G401.6 (cell line): ENCODE data around the gene KNOP1.
"Not testable (repeated sequence)": the region's sequence is repeated elsewhere in the genome, so short reads cannot be mapped to it uniquely, and the experiment has no call there.

Source experiments
- FAIRE-seq: peaks from 2 replicates; lab custom pipeline; 2012; peaks lifted over from hg19 to GRCh38; lab: Jason Lieb, UNC

Gene KNOP1

DNA sequence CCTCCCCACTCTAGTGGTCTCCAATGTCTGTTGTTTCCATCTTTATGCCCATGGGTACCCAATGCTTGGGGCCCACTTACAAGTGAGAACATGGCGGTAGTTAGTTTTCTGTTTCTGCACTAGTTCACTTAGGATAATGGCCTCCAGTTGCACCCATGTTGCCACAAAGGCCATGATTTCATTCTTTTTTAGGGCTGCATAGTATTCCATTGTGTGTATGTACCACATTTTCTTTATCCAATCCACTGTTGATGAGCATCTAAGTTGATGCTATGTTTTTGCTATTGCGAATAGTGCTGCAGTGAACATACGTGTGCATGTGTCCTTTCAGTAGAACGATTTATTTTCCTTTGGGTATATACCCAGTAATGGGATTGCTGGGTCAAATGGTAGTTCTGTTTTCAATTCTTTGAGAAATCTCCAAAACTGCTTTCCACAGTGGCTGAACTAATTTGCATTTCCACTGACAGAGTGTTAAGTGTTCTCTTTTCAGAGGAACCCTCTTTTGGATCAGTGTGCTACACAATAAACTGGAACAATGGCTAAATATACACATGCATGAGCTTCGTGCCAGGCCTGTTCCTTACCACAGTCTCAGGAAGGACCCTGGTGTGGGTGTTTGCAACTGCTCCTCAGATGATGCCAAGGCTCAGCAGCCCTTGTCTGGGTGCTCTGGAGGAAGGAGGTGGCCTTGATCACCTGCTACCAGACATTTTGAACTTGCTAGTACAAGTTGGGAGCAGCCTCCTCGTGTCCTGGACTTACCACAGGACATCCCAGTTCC is 34.4 kb downstream of the KNOP1 start:
- FAIRE-seq = no peak

DNA sequence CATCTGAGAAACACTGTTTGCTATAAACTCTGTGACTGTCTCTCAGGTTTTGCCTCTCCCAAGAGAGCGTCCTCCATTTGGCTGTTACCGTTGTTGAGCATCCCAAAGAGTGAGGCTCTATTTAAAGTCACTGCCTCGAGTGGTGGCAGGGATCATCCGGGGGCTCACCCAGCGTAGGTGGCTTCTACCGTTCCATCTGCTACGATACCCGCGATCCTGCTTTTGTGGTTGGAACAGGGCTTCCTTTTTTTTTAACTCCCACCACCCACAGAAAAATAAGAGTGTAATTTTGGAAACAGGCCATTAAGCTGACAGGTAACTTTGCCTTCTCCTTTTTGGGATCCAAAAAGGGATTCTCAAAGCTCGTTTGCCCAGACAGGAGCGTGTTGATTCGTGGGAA is 36.4 kb downstream of the KNOP1 start:
- FAIRE-seq = no peak

DNA sequence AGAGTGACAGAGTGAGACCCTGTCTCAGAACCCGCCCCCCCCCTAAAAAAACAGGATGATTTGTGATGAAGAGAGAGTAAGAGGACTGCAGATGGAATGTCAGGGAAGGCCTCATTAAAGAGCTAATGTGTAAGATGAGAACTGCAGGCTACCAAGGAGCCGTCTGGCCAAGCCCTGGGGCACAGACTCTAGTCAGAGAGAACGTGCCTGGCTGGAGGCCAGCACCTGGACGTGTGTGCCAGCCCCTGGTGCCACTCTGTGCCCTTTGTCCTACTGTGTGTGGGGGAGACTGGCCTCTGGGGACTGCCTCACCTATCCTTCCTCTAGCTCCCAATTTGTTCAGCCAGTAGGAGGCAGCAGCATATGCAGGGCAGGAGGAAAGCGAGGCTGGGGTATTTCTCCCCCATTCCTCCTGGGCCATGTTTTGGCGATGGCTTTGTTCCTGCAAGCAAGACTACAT is 37.1 kb downstream of the KNOP1 start:
- FAIRE-seq = no peak

DNA sequence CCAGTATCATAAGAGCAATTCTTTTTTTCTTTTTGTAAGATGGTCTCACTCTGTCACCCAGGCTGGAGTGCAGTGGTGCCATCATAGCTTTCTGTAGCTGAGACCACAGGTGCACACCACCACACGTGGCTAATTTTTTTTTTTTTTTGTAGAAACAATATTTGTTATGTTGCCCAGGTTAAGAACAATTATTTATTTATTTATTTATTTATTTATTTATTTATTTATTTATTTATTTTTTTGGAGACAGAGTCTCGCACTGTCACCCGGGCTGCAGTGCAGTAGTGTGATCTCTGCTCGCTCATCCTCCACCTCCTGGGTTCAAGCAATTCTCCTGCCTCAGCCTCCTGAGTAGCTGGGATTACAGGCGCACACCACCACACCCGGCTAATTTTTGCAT is 38.7 kb downstream of the KNOP1 start:
- FAIRE-seq = not testable (repeated sequence)

DNA sequence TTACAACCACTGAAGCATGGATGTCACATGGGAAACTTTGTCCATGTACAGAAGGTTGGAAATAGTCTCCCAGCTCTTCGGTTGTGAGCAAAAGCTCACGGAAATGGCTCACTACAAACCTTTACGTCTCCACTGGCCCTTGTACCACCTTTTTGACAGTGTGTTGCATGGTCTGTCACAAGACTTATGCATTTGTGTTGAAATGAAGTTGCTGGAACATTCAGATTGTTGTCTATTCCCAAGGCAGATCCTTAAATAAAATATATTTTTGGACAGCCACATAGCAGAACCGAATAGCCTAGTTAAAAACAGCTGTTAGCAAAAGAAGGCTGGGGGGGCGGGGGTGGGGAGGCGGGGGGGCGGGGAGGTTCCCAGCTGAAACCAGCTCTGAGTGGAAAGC is 39.2 kb downstream of the KNOP1 start:
- FAIRE-seq = no peak

DNA sequence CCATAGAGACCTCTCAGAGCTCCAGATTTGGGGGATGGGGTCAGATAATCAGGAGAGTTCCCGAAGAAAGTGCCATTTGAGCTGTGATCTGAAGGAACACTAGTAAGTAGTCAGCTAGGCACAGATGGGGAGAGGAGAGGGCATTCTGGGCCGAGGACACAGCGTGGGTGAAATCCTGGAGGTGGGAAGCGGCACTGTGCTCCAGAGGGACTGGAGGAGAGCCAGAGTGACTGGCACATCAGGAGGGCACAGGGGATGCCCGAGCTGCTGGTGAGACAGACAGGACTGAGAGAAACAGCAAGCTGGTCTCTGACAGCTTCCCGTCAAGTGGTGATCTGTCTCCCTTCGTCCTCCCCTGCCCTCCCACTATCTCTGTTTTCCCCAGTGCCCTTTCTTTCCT is 40.6 kb downstream of the KNOP1 start:
- FAIRE-seq = no peak

DNA sequence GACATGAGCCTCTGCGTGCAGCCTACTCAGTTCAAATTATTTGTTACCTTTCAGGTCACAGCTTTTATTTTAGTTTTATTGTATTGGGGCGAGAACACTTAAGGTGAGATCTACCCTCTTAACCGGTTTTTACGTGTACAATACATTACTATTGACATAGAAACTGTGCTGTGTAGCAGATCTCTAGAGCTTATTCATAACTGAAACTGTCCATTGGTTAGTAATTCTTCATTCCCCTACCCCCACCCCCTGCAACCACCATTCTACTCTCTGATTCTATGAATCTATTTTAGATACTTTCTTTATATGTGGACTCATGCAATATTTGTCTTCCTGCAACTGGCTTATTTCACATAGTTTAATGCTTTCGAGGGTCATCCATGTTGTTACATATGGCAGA is 43.5 kb downstream of the KNOP1 start:
- no peak for FAIRE-seq

DNA sequence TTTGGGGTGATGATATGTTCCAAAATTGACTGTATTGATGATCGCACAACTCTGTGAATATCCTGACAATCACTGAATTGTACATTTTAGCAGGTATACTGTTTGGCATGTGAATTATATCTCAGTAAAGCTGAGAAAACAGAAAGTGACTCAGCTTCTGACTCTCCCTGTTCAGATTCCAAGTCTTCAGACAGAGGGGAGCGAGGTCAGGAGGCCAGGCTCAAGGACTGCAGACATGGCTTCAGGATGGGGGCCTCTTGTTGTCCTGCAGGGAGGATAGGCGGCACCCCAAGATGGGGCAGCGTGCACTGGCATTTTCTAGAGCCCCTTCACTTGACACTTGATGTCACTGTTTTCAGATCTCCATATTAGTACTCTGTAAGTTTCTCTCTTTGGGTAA is 45.6 kb downstream of the KNOP1 start:
- no peak for FAIRE-seq

DNA sequence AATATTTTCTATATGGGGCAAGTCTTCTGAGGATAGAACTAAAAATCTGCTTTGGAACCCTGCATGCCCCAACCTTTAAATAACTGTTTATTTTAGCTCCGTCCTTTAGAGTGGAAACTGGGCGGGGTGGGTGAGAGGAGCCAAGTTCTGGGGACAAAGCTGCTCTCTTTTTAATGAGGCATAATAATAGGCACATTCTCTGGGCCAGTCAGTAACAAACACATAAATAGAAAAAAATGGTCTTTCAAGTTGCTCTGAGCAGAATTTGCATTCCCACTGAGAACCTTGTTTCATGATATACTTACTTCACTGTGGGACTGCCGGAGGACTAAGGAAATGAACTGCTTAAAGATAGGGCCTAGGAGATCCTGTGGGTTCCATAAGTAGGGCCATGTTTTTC is 51.5 kb downstream of the KNOP1 start:
- no peak for FAIRE-seq

DNA sequence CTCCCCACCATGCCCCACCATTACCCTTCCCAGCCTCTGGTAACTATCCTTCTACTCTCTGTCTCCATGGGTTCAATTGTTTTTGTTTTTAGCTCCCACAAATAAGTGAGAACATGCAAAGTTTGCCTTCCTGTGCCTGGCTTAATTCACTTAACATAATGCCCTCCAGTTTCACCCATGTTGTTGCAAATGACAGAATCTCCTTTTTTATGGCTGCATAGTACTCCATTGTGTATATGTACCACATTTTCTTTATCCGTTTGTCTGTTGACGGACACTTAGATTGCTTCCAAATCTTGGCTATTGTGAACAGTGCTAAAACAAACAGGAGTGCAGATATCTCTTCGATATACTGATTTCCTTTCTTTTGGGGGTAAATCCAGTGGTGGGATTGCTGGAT is 52.7 kb downstream of the KNOP1 start:
- not testable (repeated sequence) for FAIRE-seq

DNA sequence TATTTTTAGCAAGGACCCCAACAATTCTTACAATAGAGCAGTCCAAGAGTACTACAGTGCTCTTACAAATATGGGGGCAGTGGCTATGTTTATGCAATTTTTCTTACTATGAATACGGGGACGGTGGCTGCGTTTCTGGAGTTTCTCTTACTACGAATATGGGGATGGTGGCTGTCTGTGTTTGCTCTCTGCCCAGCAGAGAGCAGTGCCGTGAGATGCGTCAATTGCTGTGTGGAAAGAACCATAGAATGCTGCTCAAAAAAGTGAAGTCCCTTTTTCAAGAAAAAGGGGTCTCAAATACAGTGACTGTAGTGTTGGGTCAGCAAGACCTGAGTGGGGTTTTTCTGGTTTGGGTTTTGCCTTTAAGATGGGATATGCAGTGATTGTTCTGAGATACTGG is 53.9 kb downstream of the KNOP1 start:
- no peak for FAIRE-seq

DNA sequence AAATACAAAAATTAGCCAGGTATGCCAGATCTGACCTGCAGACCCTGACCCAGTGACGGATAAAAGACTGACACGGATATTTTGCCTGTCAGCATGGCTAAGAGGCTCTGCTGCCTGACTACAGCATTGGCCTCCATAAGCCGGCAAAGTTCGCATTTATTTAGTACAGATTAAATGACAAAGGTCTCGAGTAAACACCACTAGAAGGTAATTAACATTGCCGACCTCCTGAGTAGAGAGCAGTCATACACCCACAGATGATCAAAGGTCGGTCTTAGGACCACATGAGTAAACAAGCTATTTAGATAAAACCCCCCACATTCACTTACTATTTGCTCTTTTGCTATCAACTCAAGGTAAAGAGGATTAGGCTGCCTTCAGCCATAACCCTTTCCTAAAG is 55.7 kb downstream of the KNOP1 start:
- no peak for FAIRE-seq

DNA sequence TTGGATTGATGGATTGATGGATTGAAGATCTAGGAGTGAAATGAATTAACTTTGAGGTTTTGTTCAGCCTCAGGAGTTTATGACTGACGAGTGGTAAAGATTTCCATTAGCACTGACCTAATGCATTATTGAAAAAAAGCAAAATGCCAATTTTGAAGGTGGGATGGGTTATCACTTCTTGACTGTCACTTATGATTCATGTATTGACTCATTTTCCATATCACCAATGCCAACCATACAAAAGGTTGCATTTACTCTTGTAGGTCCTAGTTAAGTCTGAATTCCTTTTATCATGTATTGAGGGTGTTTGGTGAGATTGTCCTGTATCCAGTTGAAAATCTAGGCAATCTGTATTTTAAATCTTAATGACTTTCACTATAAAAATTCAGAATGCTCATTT is 57.6 kb downstream of the KNOP1 start:
- FAIRE-seq = no peak

DNA sequence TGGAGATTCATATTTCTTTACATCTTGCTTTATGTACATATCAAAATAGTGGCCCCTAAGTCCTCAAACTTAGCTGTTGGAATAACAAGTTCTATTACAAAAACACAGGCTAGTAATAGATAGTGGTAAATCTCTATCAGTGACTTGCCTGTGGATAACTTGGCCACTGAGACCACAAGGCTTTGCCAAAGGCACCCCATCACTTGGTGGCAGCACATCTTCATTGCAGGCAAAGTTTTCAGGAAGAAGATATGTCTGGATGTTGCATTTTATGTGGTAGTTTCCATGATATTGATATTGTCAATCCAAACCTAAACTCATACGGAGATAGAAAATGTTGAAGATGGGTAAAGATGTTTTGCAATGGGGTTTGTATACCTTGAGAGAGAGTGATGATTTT is 58.5 kb downstream of the KNOP1 start:
- FAIRE-seq = no peak

DNA sequence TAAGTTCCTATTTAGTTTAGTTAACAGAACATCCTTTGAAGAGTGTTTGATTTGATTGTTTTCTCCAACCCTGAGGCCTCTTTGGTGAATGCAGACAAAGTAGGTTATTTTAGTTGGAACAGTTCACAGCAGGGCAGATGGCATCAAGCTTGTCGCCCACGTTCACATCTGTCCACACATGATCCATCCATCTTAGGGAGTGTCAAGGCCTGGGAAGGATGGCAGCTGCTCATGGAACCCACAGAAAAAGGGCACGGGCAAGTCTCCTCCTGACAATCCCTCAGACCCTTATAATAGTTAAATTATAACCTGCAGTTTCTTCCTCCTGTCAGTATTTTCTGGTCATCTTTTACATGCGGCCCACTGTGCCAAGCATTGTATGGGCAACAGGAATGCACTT is 60.2 kb downstream of the KNOP1 start:
- no peak for FAIRE-seq

DNA sequence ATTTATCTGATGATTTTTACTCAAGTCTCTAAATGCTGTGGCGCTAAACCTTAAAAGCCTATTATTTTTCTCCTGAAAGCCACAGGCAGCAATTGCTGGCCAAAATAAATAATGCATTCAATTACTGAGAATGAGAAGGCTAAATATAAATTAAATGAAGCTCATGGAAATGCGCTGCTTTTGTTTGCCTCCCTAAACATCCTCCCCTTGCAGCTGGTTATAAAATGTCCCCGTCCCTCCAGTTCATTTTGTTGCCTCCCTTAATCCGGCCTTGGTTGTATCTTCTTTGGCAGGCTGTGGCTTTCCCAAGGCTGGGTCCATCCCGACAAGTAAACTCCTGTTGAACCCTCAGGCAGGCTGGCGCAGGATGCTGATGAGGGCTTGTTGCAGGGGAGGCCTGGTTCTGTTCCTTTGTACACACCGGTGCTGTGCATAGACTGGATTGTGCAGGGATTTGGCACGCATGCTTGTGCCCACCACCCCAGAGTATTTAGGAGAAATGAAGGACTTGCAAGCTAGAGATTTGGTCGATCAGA is 62.7 kb downstream of the KNOP1 start:
- FAIRE-seq = no peak

DNA sequence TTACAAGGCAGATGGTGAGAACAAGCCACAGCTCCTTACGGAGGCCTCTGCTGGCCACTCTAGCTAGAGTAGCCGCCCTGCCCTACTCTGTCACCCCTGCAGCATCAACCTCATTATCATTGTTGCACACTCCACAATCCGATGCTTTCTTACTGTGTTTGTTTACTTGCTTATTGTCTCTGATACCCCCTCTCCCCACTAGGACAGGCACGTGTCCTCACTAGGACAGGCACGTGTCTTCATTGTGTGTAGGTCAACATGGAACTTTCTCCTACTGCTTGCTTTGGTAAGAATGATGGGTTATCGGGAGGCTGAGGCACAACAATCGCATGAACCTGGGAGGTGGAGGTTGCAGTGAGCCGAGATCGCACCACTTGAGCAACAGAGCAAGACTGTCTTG is 63.9 kb downstream of the KNOP1 start:
- FAIRE-seq = no peak
